ENCODE results near the gene BANK1. TPM values are rescaled to one million over a fixed set of nuclear protein-coding genes. Genes with fewer than 3 reads are reported as not detected.

Gene BANK1
- total and polyA plus RNA-seq, 5 donors from 2014 or later: 0.18 to 2.9 (median 0.98) TPM

- DNase-seq (no peak), ATAC-seq (ENCODE audit: low read depth in 2 of 2) (no peak)
- Histone ChIP-seq H3K27me3 (ENCODE audit: control insufficient read depth, insufficient read depth, low read length) (no peaks in the 10 kb centered on the region), H3K4me3 (ENCODE audit: low read depth, low read length) (no peak overlapping the region), H3K36me3 (ENCODE audit: control insufficient read depth, insufficient read depth, low read length) (no peaks in the 10 kb centered on the region), H3K27ac (ENCODE audit: insufficient read depth, low read length, poor library complexity, severe bottlenecking) (no peak overlapping the region), H3K9me3 (ENCODE audit: control insufficient read depth in 2 of 2, low read length in 2 of 2) (no peaks in the 10 kb centered on the region), H3K4me1 (ENCODE audit: control insufficient read depth, insufficient read depth, low read length, poor library complexity, severe bottlenecking) (no peaks in the 10 kb centered on the region)
- Mint-ChIP-seq H3K9me3 (no peaks in the 10 kb centered on the region), H3K4me1 (no peaks in the 10 kb centered on the region), H3K4me3 (no peak overlapping the region), H3K27ac (no peak overlapping the region), H3K36me3 (no peaks in the 10 kb centered on the region), H3K27me3 (no peaks in the 10 kb centered on the region)
These were observed 68.1 kb downstream of the BANK1 start for GRCh38 chr4:101858641-101859040.

DNA sequence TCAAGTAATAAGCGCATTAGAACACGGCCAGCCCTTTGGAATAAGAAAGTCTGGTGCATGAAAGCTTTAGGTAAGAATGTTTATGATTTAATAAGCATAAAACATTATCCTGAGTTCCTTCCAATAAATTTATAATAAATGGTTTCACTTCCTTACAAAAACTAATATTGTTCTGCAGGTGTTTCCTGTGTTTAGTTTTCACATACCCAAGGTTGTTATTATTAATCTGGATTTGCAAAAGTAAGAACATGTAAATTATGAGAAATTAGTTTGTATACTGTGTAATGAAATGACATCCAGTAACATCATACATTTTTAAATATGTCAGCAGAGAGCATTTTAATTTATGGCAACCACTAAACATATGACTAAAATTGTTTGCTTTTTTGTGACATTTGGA lies 72.1 kb downstream of the BANK1 start:
- H3K36me3 ChIP-seq (ENCODE audit: control insufficient read depth, insufficient read depth, low read length): no peaks in the 10 kb centered on the region
- Mint-ChIP-seq H3K9me3 (peaks cover 0 to 1% (median 0%) of the 10 kb centered on the region in 7 donors), H3K27me3 (peaks cover 4% of the 10 kb centered on the region), H3K27ac (no peak overlapping the region), H3K4me1 (no peaks in the 10 kb centered on the region), H3K4me3 (no peak overlapping the region), H3K36me3 (no peaks in the 10 kb centered on the region)
- H3K4me1 ChIP-seq (ENCODE audit: control insufficient read depth, insufficient read depth, low read length, poor library complexity, severe bottlenecking): no peaks in the 10 kb centered on the region
- no peak for DNase-seq
- H3K27ac ChIP-seq (ENCODE audit: insufficient read depth, low read length, poor library complexity, severe bottlenecking): no peak overlapping the region
- ATAC-seq (ENCODE audit: low read depth in 2 of 2): no peak
- H3K9me3 ChIP-seq (ENCODE audit: control insufficient read depth in 2 of 2, low read length in 2 of 2): no peaks in the 10 kb centered on the region
- no peaks in the 10 kb centered on the region for H3K27me3 ChIP-seq (ENCODE audit: control insufficient read depth, insufficient read depth, low read length)
- no peak overlapping the region for H3K4me3 ChIP-seq (ENCODE audit: low read depth, low read length)

GRCh38 chr4:101864660-101865059 lies 74.1 kb downstream of the BANK1 start:
- Histone ChIP-seq H3K27me3 (ENCODE audit: control insufficient read depth, insufficient read depth, low read length) (no peaks in the 10 kb centered on the region), H3K36me3 (ENCODE audit: control insufficient read depth, insufficient read depth, low read length) (no peaks in the 10 kb centered on the region), H3K4me3 (ENCODE audit: low read depth, low read length) (no peak overlapping the region), H3K4me1 (ENCODE audit: control insufficient read depth, insufficient read depth, low read length, poor library complexity, severe bottlenecking) (no peaks in the 10 kb centered on the region), H3K27ac (ENCODE audit: insufficient read depth, low read length, poor library complexity, severe bottlenecking) (no peak overlapping the region), H3K9me3 (ENCODE audit: control insufficient read depth in 2 of 2, low read length in 2 of 2) (no peaks in the 10 kb centered on the region)
- H3K27ac Mint-ChIP-seq: no peak overlapping the region
- H3K4me1 Mint-ChIP-seq: no peaks in the 10 kb centered on the region
- H3K4me3 Mint-ChIP-seq: no peak overlapping the region
- H3K9me3 Mint-ChIP-seq: peaks cover 0 to 1% (median 0%) of the 10 kb centered on the region in 7 donors
- DNase-seq (no peak), ATAC-seq (ENCODE audit: low read depth in 2 of 2) (no peak)
- peaks cover 4% of the 10 kb centered on the region for H3K27me3 Mint-ChIP-seq
- no peaks in the 10 kb centered on the region for H3K36me3 Mint-ChIP-seq

- Histone ChIP-seq H3K36me3 (ENCODE audit: control insufficient read depth, insufficient read depth, low read length) (no peaks in the 10 kb centered on the region), H3K9me3 (ENCODE audit: control insufficient read depth in 2 of 2, low read length in 2 of 2) (no peaks in the 10 kb centered on the region), H3K4me1 (ENCODE audit: control insufficient read depth, insufficient read depth, low read length, poor library complexity, severe bottlenecking) (no peaks in the 10 kb centered on the region), H3K27me3 (ENCODE audit: control insufficient read depth, insufficient read depth, low read length) (no peaks in the 10 kb centered on the region), H3K4me3 (ENCODE audit: low read depth, low read length) (no peak overlapping the region), H3K27ac (ENCODE audit: insufficient read depth, low read length, poor library complexity, severe bottlenecking) (no peak overlapping the region)
- ATAC-seq (ENCODE audit: low read depth in 2 of 2) (no peak), DNase-seq (no peak)
- Mint-ChIP-seq H3K4me3 (no peak overlapping the region), H3K9me3 (peaks cover 0 to 1% (median 0%) of the 10 kb centered on the region in 7 donors), H3K27me3 (peaks cover 4% of the 10 kb centered on the region), H3K36me3 (no peaks in the 10 kb centered on the region), H3K4me1 (no peaks in the 10 kb centered on the region), H3K27ac (no peak overlapping the region)
These were observed 75.1 kb downstream of the BANK1 start for GRCh38 chr4:101865501-101866062.

DNA sequence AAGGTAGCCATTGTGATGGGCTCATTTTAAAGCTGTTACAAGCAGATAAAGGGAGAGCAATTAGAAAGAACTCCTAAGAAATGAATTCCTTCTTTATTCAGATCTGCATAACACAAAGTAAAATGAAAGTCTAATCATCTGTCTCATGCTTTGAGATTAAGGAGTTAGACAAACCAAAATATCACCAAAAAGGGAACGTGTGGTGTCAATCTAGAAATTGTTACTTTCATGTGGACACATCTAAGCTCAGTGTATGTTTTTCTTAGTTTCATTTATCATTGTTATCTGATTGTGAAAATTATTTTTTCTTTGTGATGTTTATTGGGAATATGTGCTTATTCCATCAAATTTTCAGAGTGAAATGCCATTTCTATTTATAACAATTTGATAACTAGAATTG lies 80.3 kb downstream of the BANK1 start:
- no peaks in the 10 kb centered on the region for H3K4me1 Mint-ChIP-seq
- H3K27me3 ChIP-seq (ENCODE audit: control insufficient read depth, insufficient read depth, low read length): no peaks in the 10 kb centered on the region
- no peaks in the 10 kb centered on the region for H3K4me1 ChIP-seq (ENCODE audit: control insufficient read depth, insufficient read depth, low read length, poor library complexity, severe bottlenecking)
- no peak for DNase-seq
- no peaks in the 10 kb centered on the region for H3K9me3 ChIP-seq (ENCODE audit: control insufficient read depth in 2 of 2, low read length in 2 of 2)
- H3K4me3 Mint-ChIP-seq: no peak overlapping the region
- ATAC-seq (ENCODE audit: low read depth in 2 of 2): no peak
- no peaks in the 10 kb centered on the region for H3K36me3 Mint-ChIP-seq
- H3K9me3 Mint-ChIP-seq: peaks cover 0 to 8% (median 0%) of the 10 kb centered on the region in 7 donors
- H3K27ac Mint-ChIP-seq: no peak overlapping the region
- no peaks in the 10 kb centered on the region for H3K36me3 ChIP-seq (ENCODE audit: control insufficient read depth, insufficient read depth, low read length)
- H3K27me3 Mint-ChIP-seq: peaks cover 8% of the 10 kb centered on the region
- no peak overlapping the region for H3K27ac ChIP-seq (ENCODE audit: insufficient read depth, low read length, poor library complexity, severe bottlenecking)
- H3K4me3 ChIP-seq (ENCODE audit: low read depth, low read length): no peak overlapping the region

DNA sequence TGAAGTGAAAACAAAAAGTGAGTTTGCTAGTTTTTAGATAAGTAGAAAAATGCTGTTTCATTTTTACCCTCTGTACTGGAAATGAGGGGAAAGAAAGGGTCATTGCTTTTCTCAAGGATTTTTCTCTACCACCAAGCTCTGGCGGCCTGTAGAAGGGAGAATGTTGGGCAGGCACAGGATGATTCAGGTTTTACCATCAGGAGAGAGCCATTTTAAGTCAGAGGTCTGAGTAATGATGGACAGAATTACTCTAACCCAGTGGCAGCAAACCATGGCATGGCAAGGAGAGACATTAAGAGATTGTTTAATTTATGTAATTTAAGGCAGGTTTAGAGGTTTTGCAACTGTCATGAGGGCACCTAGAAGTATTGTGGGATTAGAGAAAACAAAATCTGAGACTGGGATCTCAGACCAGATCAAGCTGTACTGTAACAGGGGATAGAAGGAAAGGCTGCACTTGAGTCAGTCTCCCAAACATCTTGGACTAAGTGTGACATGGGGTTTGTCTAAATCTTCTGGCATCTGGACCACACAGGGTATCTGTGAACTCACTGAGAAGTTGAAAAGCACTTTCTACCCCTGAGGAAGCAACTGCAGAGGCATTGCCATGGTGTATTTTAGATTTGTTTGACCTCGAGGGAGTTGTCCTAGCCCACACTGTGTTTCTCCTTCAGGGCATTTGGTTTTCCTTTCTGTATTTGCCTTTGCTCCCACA lies 81.6 kb downstream of the BANK1 start:
- Mint-ChIP-seq H3K9me3 (peaks cover 0 to 8% (median 0%) of the 10 kb centered on the region in 7 donors), H3K36me3 (no peaks in the 10 kb centered on the region), H3K27me3 (peaks cover 8% of the 10 kb centered on the region), H3K27ac (no peak overlapping the region), H3K4me1 (no peaks in the 10 kb centered on the region), H3K4me3 (no peak overlapping the region)
- H3K27ac ChIP-seq (ENCODE audit: insufficient read depth, low read length, poor library complexity, severe bottlenecking): no peak overlapping the region
- H3K36me3 ChIP-seq (ENCODE audit: control insufficient read depth, insufficient read depth, low read length): no peaks in the 10 kb centered on the region
- H3K4me1 ChIP-seq (ENCODE audit: control insufficient read depth, insufficient read depth, low read length, poor library complexity, severe bottlenecking): no peaks in the 10 kb centered on the region
- no peak overlapping the region for H3K4me3 ChIP-seq (ENCODE audit: low read depth, low read length)
- ATAC-seq (ENCODE audit: low read depth in 2 of 2) (no peak), DNase-seq (no peak)
- H3K9me3 ChIP-seq (ENCODE audit: control insufficient read depth in 2 of 2, low read length in 2 of 2): no peaks in the 10 kb centered on the region
- H3K27me3 ChIP-seq (ENCODE audit: control insufficient read depth, insufficient read depth, low read length): no peaks in the 10 kb centered on the region

- Histone ChIP-seq H3K27me3 (ENCODE audit: control insufficient read depth, insufficient read depth, low read length) (no peaks in the 10 kb centered on the region), H3K4me1 (ENCODE audit: control insufficient read depth, insufficient read depth, low read length, poor library complexity, severe bottlenecking) (no peaks in the 10 kb centered on the region), H3K9me3 (ENCODE audit: control insufficient read depth in 2 of 2, low read length in 2 of 2) (no peaks in the 10 kb centered on the region), H3K4me3 (ENCODE audit: low read depth, low read length) (no peak overlapping the region), H3K36me3 (ENCODE audit: control insufficient read depth, insufficient read depth, low read length) (no peaks in the 10 kb centered on the region), H3K27ac (ENCODE audit: insufficient read depth, low read length, poor library complexity, severe bottlenecking) (no peak overlapping the region)
- H3K27me3 Mint-ChIP-seq: no peaks in the 10 kb centered on the region
- no peak for DNase-seq
- H3K4me1 Mint-ChIP-seq: no peaks in the 10 kb centered on the region
- H3K36me3 Mint-ChIP-seq: no peaks in the 10 kb centered on the region
- H3K9me3 Mint-ChIP-seq: peaks cover 0 to 7% (median 0%) of the 10 kb centered on the region in 7 donors
- ATAC-seq (ENCODE audit: low read depth in 2 of 2): no peak
- H3K4me3 Mint-ChIP-seq: no peak overlapping the region
- no peak overlapping the region for H3K27ac Mint-ChIP-seq
These were observed 95.0 kb downstream of the BANK1 start for GRCh38 chr4:101885574-101885973.

GRCh38 chr4:101886826-101887225 lies 96.3 kb downstream of the BANK1 start:
- Histone ChIP-seq H3K9me3 (ENCODE audit: control insufficient read depth in 2 of 2, low read length in 2 of 2) (no peaks in the 10 kb centered on the region), H3K27ac (ENCODE audit: insufficient read depth, low read length, poor library complexity, severe bottlenecking) (no peak overlapping the region), H3K4me1 (ENCODE audit: control insufficient read depth, insufficient read depth, low read length, poor library complexity, severe bottlenecking) (no peaks in the 10 kb centered on the region), H3K27me3 (ENCODE audit: control insufficient read depth, insufficient read depth, low read length) (no peaks in the 10 kb centered on the region), H3K4me3 (ENCODE audit: low read depth, low read length) (no peak overlapping the region), H3K36me3 (ENCODE audit: control insufficient read depth, insufficient read depth, low read length) (no peaks in the 10 kb centered on the region)
- peaks cover 0 to 9% (median 3%) of the 10 kb centered on the region in 7 donors for H3K9me3 Mint-ChIP-seq
- no peaks in the 10 kb centered on the region for H3K4me1 Mint-ChIP-seq
- DNase-seq (no peak), ATAC-seq (ENCODE audit: low read depth in 2 of 2) (no peak)
- no peak overlapping the region for H3K4me3 Mint-ChIP-seq
- no peaks in the 10 kb centered on the region for H3K27me3 Mint-ChIP-seq
- H3K27ac Mint-ChIP-seq: no peak overlapping the region
- H3K36me3 Mint-ChIP-seq: no peaks in the 10 kb centered on the region

All from CD4-positive, CD25-positive, alpha-beta regulatory T cell (primary cell).